Activated CD4-positive, alpha-beta T cell treated with anti-CD3 and anti-CD28 coated beads, Interleukin-2, amount 10 ng/mL, durations not matched to agents 7 days and 5 days (primary cell): Measurements from ENCODE around the gene OR10V1. TPM values are rescaled to one million over a fixed set of nuclear protein-coding genes. Genes with fewer than 3 reads are reported as not detected.

Experiments used
- total RNA-seq, 2 experiments: library from RNA; stranded (reverse); gene quantifications; one replicate each; pipeline ENCODE4 v1.2.3, GENCODE V29; 2021

The OR10V1 gene
- total RNA-seq, 2 experiments from 2014 or later: not detected

Other genes with a start within 250 kb of the OR10V1 start
- gene OR4D10, start 240.5 kb downstream of the OR10V1 start, total RNA-seq: not detected
- gene OR4D11, start 210.3 kb downstream of the OR10V1 start, total RNA-seq: not detected
- not detected for gene OR4D9, start 202.3 kb downstream of the OR10V1 start, total RNA-seq
- 10 to 100 TPM; 36.4 to 43.6 TPM for gene OSBP, start 98.1 kb downstream of the OR10V1 start, total RNA-seq
- gene PATL1, start 44.8 kb downstream of the OR10V1 start, total RNA-seq: 10 to 100 TPM; 47.2 to 59.6 TPM
- gene STX3, start 41.5 kb upstream of the OR10V1 start, total RNA-seq: 10 to 100 TPM; 39.6 to 42.0 TPM
- gene MRPL16, start 96.9 kb upstream of the OR10V1 start, total RNA-seq: 10 to 100 TPM; 77.1 to 78.3 TPM
- not detected for gene CBLIF, start 131.7 kb upstream of the OR10V1 start, total RNA-seq
- gene TCN1, start 152.6 kb upstream of the OR10V1 start, total RNA-seq: not detected
- gene OOSP3, start 164.9 kb upstream of the OR10V1 start, total RNA-seq: not detected
- not detected for gene OOSP1, start 224.6 kb upstream of the OR10V1 start, total RNA-seq